ENCODE results near the gene GCFC2. TPM values are rescaled to one million over a fixed set of nuclear protein-coding genes. Genes with fewer than 3 reads are reported as not detected.
A peak's percentile ranks its signal among the peaks of the same experiment; 100 is the strongest.

GCFC2 gene
- polyA plus RNA-seq, 3 donors: 5.5 to 10.9 (median 9.0) TPM

DNA sequence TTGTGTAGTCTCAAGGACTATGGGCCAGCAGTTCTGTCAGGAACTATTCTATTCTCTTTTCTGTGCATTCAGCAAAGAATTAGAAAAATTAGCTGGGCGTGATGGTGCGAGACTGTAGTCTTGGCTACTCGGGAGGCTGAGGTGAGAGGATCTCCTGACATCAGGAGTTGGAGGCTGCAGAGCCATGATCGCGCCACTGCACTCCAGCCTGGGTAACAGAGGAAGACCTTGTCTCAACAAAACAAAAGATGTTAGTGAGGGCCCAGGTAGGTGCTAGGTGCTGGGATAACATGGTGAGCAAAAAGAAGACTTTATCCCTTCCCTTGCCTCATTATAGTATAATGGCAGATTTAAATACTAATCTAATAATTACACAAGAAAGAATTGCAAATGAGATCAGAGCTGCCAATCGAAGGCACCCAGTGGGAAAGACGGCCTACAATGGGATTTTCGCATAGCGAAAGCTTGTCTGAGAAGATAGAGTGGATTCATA, 64.6 kb downstream of the GCFC2 start:
- Mint-ChIP-seq H3K36me3 (peaks cover 21 to 24% of the 10 kb centered on the region in 2 donors), H3K27me3 (ENCODE audit: low read depth in 3 of 3) (no peaks in the 10 kb centered on the region), H3K27ac (peak overlapping the region in 4 of 7 donors; percentile 62 to 88 (median 71)), H3K9me3 (peaks cover 0 to 3% (median 0%) of the 10 kb centered on the region in 7 donors), H3K4me1 (peaks cover 6% of the 10 kb centered on the region), H3K4me3 (peak overlapping the region; percentile 92)
- Histone ChIP-seq H3K36me3 (replicated peaks in 1 of 2; ENCODE audit: control insufficient read depth in 1 of 2, insufficient read depth in 2 of 2, low read length in 2 of 2) (peaks cover 18 to 26% of the 10 kb centered on the region in 2 donors), H2AFZ (ENCODE audit: insufficient read depth, low read depth, low read length, poor library complexity, severe bottlenecking) (peak overlapping the region; percentile 98), H3K4me1 (ENCODE audit: control insufficient read depth in 1 of 2, insufficient read depth in 2 of 2, low read length in 2 of 2) (peaks cover 8 to 10% of the 10 kb centered on the region in 2 donors), H3K27me3 (ENCODE audit: control insufficient read depth in 2 of 2, insufficient read depth in 2 of 2, low read length in 2 of 2) (no peaks in the 10 kb centered on the region), H3K9me3 (replicated peaks in 1 of 2; ENCODE audit: control insufficient read depth in 1 of 2, insufficient read depth in 1 of 2, low read length in 2 of 2) (no peaks in the 10 kb centered on the region), H4K20me1 (ENCODE audit: insufficient read depth, low read length) (no peaks in the 10 kb centered on the region), H3K4me2 (replicated peaks; ENCODE audit: extremely low read depth, low read length, poor library complexity, severe bottlenecking) (peak overlapping the region; percentile 86), H3K79me2 (ENCODE audit: insufficient read depth, low read length) (peaks cover 13% of the 10 kb centered on the region), H3K9ac (ENCODE audit: insufficient read depth, low read length, poor library complexity, severe bottlenecking) (no peak overlapping the region), H3K27ac (ENCODE audit: low read depth in 1 of 2, low read length in 2 of 2) (peak overlapping the region in 1 of 2 donors; percentile 81), H3K4me3 (replicated peaks in 1 of 3; ENCODE audit: low read depth in 2 of 3, low read length in 3 of 3) (peak overlapping the region; percentile 55 to 94 (median 89))
- intact Hi-C loops (cut with micrococcal nuclease): no loop called here
- 95% methylated on average over 9 of the region's 9 CpGs for WGBS (ENCODE audit: insufficient coverage)
- TF ChIP-seq, protein P1, sequence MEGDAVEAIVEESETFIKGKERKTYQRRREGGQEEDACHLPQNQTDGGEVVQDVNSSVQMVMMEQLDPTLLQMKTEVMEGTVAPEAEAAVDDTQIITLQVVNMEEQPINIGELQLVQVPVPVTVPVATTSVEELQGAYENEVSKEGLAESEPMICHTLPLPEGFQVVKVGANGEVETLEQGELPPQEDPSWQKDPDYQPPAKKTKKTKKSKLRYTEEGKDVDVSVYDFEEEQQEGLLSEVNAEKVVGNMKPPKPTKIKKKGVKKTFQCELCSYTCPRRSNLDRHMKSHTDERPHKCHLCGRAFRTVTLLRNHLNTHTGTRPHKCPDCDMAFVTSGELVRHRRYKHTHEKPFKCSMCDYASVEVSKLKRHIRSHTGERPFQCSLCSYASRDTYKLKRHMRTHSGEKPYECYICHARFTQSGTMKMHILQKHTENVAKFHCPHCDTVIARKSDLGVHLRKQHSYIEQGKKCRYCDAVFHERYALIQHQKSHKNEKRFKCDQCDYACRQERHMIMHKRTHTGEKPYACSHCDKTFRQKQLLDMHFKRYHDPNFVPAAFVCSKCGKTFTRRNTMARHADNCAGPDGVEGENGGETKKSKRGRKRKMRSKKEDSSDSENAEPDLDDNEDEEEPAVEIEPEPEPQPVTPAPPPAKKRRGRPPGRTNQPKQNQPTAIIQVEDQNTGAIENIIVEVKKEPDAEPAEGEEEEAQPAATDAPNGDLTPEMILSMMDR (IDR thresholded peaks at IDR 0.05): no peak
- no peak for DNase-seq

DNA sequence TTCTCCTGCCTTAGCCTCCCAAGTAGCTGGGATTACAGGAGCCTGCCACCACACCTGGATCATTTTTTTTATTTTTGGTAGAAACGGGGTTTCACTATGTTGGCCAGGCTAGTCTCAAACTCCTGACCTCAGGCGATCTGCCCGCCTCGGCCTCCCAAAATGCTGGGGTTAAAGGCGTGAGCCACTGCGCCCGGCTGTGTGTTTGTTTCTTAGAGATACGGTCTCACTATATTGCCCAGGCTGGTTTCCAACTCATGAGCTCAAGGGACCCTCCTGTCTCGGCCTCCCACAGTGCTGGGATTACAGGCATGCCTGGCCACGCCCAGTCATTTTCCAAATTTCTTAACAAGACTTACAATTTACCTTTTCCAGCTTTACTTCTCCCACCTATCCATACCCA, 65.1 kb downstream of the GCFC2 start:
- WGBS (ENCODE audit: insufficient coverage): 100% methylated on average over 10 of the region's 10 CpGs
- H3K4me1 Mint-ChIP-seq: peaks cover 6% of the 10 kb centered on the region

More for the DNA sequence above, 65.1 kb downstream of the GCFC2 start:
- H3K27ac Mint-ChIP-seq: no peak overlapping the region
- H3K36me3 Mint-ChIP-seq: peaks cover 18 to 22% of the 10 kb centered on the region in 2 donors
- no peak overlapping the region for H3K9ac ChIP-seq (ENCODE audit: insufficient read depth, low read length, poor library complexity, severe bottlenecking)
- DNase-seq: no peak
- H4K20me1 ChIP-seq (ENCODE audit: insufficient read depth, low read length): no peaks in the 10 kb centered on the region
- TF ChIP-seq, protein P1 (IDR thresholded peaks at IDR 0.05): no peak
- no peaks in the 10 kb centered on the region for H3K27me3 Mint-ChIP-seq (ENCODE audit: low read depth in 3 of 3)
- peaks cover 13% of the 10 kb centered on the region for H3K79me2 ChIP-seq (ENCODE audit: insufficient read depth, low read length)
- peaks cover 13 to 21% of the 10 kb centered on the region in 2 donors for H3K36me3 ChIP-seq (replicated peaks in 1 of 2; ENCODE audit: control insufficient read depth in 1 of 2, insufficient read depth in 2 of 2, low read length in 2 of 2)
- H3K4me3 Mint-ChIP-seq: no peak overlapping the region
- no peak overlapping the region for H3K4me2 ChIP-seq (replicated peaks; ENCODE audit: extremely low read depth, low read length, poor library complexity, severe bottlenecking)
- H3K27me3 ChIP-seq (ENCODE audit: control insufficient read depth in 2 of 2, insufficient read depth in 2 of 2, low read length in 2 of 2): no peaks in the 10 kb centered on the region
- H3K27ac ChIP-seq (ENCODE audit: low read depth in 1 of 2, low read length in 2 of 2): no peak overlapping the region
- no peak overlapping the region for H3K4me3 ChIP-seq (replicated peaks in 1 of 3; ENCODE audit: low read depth in 2 of 3, low read length in 3 of 3)
- no peaks in the 10 kb centered on the region for H3K9me3 ChIP-seq (replicated peaks in 1 of 2; ENCODE audit: control insufficient read depth in 1 of 2, insufficient read depth in 1 of 2, low read length in 2 of 2)
- peaks cover 8 to 10% of the 10 kb centered on the region in 2 donors for H3K4me1 ChIP-seq (ENCODE audit: control insufficient read depth in 1 of 2, insufficient read depth in 2 of 2, low read length in 2 of 2)
- H3K9me3 Mint-ChIP-seq: peaks cover 0 to 3% (median 0%) of the 10 kb centered on the region in 7 donors
- H2AFZ ChIP-seq (ENCODE audit: insufficient read depth, low read depth, low read length, poor library complexity, severe bottlenecking): peak overlapping the region; percentile 98
- intact Hi-C loops (cut with micrococcal nuclease): no loop called here

Measured in CD14-positive monocyte (primary cell).